NCI-H2196 treated with DMSO at 0.1 percent for 48 hours (cell line): ENCODE data around the gene CPT1A.

Experiments
- DNase-seq: peaks from one replicate; lab custom pipeline; 2025; ENCODE audit not compliant: unreplicated experiment; lab: John Stamatoyannopoulos, UW

Gene CPT1A

DNA sequence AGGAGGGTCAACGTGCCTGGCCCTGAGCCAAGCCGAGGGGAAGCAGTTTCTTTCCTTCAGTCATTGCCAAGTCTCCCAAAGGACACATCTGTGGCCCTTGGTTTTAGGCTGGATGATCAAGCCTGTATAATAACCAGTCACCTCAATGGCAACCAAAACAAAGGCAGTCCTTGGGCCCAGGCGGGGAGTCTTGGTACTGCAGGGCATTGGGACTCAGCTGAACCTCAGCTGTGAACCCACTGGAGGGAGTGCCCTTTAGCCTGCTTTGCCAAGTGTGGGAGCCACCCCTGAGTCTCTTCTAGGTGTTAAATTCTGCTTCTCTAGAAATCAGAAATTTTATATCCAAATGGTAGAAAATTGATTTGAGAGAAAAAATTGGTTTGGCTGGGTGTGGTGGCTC is 36.9 kb downstream of the CPT1A start:
- no peak for DNase-seq

DNA sequence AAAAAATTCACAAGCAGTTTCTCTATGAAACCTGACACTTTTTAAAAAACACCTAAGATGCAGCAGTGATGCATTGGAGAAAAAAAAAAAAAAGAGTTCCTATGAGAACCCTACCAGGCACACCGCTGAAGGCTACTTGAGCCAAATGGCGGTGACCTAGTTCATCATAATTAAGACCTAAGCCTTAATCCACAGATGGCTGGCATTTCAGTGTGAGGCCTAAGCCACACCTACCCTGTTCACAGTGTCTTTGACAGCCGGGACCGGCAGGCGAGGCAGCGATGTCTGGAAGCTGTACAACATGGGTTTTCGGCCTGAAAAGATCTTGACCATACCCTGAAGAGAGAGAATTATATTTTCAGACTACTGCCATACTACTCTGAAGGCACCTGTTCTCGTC is 38.0 kb downstream of the CPT1A start:
- no peak for DNase-seq

DNA sequence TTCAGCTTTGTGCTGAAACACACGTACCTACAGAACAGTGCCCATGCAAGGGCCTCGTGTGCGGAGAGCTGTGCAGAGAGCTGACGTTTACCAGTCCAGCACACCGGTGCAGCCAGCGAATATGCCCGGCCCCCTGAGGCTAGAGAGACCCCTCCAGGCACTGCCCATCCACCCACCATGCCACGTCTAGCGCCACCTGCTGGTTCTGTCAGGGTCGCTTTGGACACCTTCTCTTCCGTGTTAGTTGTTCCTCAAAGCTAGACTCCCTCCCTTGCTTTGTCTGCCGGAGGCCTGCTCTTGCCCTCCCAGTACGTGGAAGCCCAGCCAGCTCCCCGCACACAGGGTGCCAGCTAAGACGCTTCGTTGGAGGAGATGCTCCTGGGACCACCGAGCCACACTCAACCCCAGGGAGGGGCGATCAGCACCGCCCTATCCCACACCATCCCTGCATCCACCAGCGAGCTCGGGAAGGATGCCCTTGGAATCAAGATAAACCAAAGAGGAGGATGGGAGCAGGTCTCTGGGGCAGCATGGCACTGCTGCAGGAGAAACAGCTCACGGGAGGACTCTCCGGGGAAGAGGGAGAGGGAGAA is 43.4 kb downstream of the CPT1A start:
- DNase-seq, result no peak

DNA sequence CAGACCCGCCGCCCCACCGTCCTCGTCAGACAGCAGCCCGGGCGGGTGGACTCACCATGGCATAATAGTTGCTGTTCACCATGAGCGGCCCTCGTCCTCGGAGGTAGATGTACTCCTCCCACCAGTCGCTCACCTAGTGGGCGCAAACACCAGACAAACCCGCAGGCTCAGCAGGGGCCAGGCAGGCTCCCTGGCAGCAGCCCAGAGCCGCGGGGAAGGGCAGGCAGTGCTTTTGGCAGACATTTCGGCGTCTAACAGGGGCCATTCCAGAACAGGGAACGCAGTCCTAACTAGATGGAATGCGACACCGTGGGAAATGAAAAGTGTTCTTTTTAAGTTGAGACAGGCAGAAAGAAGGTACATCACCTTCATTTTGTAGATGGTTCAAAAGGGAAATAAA is 44.9 kb downstream of the CPT1A start:
- DNase-seq, result no peak

DNA sequence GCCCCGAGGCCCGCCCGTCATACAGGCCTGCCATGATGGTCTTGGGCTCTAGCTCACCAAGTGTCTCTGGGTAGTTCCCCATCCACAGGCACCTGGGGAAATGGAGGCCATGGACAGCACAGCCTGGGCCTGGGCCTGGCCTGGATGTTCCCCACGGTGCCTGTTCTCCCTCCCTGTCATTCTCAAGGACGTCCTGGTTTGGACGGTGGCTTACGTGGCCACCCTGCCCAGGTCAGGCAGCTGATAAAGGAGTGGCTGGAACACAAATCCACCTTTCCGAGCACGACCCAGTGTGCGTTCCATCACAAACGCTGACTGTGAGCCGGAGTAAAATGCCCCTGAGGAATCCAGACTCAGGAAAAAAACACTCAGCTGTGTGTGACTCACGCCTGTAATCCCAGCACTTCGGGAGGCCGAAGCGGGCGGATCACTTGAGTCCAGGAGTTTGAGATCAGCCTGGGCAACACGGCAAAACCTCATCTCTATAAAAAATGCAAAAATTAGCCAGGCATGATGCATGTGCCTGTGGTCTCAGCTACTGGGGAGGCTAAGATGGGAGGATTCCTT is 49.2 kb downstream of the CPT1A start:
- no peak for DNase-seq

DNA sequence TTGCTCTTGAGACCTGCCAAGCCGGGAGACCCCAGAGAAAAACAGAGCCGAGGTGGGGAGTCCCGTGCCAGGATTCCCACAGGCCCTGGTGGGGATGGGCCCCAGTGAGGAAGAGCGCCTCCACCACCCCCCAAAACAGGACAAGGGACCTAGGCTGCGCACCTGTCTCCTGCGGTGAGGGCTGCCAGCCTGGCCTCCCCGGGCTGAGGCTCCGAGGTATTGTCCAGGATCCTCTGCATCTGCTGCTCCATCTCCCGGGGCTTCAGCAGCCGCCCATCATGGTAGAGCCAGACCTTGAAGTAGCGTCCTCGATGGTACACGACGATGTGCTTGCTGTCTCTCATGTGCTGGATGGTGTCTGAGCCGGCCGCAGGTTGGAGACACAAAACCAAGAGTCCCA is 57.1 kb downstream of the CPT1A start:
- no peak for DNase-seq

DNA sequence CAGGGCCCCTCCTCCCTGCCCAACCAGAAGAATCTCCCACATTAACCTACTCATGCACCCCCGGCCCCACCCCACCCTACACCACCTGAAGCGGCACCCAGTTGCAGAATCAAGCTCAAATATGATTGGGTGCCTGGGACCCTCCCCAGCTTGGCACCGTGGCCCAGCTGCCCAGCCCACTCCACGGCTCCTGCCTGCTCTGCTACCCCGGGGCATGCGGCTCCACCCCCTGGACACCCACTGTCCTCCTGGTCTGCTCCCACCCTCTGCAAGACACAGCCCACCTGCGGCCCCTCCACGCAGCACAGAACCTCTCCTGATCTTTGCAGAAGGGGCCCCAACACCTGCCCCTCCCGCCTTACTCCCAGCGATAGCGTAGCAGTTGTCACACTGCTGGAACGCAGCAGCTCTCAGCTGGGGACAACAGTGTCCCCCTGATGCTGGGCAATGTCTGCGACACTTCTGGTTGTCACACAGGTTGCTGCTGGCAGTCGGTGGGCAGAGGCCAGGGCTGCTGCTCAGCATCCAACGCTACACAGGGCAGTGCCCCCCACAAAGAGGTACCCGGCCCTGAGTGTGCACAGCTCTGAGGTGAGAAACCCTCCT is 58.4 kb downstream of the CPT1A start:
- DNase-seq, result no peak

DNA sequence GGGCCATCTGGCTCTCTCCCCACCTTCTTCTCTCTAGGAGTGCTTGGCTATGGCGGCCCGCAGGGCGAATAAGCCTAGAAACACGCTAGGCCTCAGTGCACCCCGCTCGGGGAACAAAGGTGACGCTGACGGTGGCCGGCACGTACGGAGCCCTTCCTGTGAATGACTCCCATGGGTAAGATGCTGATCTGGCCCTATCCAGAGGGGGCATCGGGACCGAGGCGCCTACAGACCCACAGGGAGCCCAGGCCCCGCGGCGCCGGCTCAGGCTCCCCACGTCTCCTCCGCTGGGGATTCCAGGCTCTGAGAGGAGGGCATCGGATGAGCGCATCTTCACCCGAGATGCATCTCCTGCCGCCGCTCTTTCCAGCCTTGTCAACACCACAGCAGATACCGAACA is 59.0 kb downstream of the CPT1A start:
- no peak for DNase-seq

DNA sequence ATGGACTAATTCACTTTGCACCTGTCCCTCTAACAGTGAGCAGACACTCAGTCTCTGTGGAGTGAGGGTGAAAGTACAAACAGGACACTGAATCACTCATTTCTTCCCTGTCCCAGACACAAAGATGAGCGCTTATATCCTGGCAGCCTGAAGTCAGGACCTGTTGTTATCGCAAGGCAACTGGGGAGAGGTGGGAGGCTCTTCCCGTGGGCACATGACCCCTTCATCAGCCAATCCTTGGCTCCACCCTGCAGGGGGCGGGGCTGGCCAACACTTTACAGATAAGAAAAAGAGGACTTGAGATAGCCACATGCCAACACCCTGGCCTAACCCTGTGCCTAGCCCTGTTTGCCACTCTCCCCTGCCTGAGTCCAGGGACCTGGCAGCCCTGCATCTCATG is 60.9 kb downstream of the CPT1A start:
- no peak for DNase-seq

DNA sequence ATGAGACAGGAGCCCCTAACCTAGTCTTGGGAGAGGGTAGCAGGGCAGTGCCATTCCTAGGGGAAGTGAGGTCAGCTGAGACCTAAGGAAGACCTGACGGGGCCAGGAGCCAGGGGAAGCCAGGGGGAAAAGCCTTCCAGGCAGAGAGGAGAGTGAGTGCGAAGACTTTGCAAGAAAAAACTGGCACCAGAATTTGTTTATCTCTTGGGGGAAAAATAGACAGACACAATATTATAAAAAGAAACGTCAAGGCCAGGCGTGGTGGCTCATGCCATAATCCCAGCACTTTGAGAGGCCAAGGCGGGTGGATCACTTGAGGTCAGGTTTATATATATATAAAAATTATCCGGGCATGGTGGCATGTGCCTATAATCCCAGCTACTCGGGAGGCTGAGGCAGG is 63.5 kb downstream of the CPT1A start:
- no peak for DNase-seq

DNA sequence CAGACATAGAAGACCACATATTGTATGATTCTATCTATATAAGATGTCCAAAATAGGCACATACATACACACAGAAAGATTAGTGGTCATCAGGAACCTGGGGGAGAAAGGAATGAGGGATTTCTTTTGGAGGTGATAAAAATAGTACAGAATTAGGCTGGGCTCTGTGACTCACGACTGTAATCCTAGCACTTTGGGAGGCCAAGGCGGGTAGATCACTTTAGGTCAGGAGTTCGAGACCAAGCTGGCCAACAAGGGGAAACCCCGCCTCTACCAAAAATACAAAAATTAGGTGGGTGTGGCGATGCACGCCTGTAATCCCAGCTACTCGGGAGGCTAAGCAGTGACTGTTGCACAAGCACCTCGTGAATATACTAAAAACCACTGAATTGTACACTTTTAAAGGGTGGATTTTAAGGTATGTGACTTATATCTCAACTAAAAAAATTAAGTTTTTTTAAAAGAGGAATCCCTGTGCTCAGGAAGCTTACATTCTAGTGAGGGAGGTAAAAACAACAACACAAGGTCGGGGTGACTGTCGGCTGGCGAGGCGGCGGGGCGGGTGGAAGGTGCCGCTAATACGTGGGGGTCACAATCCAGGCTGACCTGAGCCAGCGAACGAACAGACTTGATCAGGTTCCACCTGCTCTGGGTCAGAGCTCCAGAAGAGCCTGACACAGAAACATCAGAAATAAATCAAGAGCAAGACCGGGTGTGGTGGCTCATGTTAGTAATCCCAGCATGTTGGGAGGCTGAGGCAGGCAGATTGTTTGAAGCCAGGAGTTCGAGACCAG is 65.1 kb downstream of the CPT1A start:
- no peak for DNase-seq

DNA sequence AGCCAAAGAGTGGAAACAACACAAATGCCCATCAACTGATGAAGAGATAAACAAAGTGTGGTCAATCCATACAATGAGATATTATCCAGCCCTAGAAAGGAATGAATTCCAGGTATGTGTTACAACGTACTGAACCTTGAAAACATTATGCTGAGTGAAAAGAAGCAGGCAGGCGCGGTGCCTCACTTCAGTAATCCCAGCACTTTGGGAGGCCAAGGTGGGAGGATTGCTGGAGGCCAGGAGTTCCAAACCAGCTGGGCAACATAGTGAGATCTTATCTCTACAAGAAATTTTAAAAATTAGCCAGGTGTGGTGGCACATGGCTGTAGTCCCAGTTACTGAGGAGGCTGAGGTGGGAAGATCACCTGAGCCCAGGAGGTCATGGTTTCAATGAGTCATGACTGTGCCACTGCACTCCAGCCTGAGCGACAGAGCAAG is 65.7 kb downstream of the CPT1A start:
- no peak for DNase-seq

DNA sequence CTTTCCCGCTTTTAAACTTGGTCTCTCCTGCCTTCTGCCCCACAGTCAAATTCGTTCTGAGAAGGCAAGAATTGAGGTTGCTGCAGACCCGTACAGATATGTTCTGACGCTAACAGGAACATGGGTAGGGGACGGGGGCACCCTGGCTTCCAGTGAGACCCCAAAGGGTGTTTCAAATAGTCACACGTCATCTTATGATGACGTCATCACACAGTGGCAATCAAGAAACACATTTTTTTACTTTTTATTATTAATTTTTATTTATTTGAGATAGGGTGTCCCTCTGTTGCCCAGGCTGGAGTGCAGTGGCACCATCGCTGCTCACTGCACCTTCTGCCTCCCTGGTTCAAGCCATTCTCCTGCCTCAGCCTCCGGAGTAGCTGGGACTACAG is 67.5 kb downstream of the CPT1A start:
- no peak for DNase-seq

DNA sequence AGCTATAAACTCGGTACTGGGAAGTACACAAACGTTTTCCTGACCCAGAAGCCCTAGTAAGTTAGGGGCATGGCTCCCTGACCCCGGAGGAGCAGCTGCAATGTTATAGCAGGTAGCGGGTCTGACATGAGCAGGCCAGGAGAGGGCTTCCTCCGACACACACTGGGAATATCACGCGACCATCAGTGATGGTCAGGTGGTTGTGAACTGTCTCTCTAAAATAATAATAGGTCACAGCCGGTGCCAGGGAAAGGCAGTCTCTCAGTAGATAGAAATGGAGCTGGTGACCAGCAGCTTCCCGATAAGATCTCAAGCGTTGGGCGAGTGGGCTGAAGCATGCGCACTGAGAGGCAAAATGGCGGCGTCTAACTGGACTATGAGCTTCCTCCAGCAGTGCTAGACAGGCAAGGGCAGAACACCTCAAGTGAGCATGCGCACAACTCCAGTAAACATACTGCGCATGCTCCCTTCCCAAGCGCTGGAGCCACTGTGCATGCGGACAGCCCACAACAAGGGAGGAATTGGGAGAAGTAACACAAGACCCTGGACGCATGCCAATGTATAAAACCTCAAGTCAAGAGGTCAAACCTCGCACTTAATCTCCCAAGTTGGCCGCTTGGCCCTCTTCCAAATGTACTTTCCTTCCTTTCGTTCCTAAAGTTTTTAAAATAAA is 68.1 kb downstream of the CPT1A start:
- DNase-seq, result no peak

DNA sequence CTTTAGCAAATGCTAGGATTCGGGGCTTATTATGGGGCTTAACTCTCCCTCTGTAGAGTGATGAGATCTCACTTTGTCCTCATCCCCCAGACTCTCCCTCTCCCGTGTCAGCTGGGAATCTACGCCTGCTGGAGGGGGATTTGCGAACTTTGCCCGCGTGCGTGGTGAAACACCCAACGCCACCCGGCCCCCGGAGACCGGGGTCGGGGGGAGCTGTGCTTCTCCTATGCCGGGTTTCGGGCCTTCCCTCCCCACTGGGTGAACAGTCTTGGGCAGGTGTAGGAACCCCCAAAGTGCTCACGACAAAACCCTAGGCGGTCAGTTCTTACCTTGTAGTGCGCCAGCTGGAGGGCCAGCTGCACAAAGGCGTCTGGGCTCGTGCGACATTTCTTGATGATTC is 68.8 kb downstream of the CPT1A start:
- no peak for DNase-seq

DNA sequence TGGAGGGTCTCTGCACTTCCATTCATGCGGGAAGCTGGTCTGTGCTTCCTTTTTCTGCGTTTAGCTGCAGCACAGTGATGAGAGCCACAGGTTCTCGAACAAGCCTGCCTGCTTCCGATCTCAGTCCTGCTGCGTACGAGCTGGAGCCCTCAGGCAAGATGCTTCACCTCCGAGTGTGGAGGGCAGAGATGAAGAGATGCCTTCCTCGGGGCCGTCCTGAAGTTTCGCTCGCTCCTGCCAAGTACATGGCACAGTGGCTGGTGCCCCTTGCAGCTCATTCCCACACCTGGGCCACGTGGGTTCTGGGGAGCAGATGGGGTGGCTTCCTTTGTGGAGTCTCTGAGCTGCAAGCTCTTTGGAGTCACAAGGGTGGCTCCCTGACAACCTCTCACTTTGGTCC is 70.9 kb downstream of the CPT1A start:
- no peak for DNase-seq

DNA sequence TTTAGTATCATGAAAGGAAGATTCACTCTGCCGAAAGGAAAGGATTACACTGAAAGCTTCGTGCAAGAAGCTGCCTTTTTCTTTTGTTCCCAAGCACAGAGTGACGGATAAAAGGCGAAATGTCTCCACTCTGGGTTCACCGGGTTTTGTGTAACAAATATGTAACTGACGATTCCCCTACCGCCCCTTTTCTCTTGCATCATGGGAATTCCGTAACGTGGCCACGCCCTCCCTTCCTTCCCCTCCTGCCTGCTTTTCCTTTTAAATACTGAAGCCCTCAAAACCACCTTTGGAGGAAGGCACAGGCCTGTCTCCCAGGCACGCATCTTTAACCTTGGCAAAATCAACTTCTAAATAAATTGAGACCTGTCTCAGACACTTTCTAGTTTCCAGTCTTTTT is 74.0 kb downstream of the CPT1A start:
- no peak for DNase-seq

DNA sequence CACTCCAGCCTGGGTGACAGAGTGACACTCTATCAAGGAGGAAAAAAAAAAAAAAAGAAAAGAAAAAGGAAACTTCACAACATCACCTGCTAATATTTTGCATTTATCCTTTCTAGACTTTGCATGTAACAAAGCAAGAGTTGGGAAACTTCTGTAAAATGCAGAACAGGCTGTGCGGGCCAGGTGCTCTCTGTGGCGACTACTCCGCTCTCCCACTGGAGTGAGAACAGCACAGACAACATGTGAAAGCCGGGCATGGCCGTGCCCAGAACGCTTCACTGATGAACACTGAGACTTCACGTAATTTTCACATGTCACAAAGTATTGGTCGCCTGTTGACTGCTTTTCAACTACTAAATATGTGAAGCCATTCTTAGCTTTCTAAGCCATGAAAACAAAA is 74.9 kb downstream of the CPT1A start:
- no peak for DNase-seq

DNA sequence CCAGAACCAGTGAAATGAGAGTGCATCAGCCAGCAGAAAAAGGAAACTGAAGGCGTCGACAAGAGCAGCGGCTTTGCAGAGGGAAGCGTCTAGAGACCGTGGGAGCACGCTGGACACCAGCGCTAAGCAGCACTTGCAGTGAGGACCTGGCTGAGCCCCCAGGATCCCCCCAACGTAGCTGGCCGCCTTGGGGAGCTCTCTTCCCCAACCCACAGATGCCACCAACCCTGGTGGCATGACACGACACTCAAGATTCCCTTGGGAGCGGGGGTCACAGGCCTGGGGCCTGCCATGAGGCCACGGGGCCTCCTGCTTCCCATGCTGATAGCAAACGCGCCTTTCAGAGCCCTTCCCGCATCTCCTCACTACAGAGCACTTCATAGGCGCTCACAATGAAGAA is 77.0 kb downstream of the CPT1A start:
- no peak for DNase-seq

DNA sequence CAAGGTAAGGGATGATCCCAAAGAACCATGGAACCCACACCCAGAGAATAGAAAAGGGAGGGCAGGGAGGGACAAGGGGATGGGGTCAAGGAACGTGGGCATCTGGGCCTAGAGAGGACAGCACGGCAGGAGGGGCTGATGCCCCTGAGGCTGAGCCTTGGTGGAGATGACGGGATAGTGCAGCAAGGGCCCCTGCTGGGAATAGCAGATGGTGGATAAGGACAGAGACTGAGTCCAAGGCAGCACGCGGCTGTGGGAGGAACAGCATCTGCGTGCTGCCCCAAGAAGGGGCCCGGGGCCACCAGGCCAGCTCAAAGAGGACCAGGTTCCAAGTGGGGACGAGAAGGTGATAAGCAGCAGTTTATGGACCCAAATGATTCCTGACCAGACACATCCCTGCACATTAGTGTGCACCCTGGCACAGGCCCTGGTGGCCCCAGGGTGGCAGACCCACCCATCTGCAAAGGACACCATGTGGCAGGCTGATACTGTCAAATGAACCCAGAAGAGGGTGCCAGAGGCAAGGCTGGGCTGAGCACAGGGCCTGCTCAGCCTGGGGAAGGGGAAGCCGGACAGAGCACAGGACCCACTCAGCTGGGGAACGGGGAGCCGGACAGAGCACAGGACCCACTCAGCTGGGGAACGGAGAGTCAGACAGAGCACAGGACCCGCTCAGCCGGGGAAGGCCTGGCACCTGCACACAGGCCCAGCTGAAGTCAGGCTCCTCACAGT is 77.6 kb downstream of the CPT1A start:
- no peak for DNase-seq

DNA sequence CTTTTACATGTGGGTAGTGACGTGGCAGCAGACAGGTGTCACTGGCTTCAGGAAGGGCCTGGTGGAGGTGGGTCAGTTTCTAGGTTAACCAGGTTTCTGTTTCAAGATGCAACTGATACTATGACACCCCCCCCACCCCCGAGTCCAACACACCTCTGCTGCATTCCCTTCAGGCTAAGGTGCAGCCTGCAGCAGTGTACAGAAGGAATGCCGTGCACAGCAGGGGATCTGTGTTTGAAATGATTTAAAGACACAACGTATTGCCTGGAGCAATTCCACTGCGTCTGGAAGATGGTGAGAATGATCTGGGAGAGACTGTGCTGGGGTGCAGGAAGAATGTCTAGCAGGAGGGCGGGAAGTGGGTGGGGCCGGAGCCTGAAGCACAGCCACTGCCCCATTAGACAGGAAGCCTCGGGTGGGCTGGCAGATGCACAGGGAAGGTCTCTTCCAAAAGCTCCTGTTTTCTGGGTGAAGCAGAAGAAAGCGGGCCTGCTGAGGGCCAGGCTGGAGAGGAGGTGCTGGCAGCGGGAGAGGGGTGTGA is 78.5 kb downstream of the CPT1A start:
- DNase-seq, result no peak
